Measurements from ENCODE around the gene CTIF.

CTIF gene

GRCh38 chr18:48836806-48837615, 298.2 kb downstream of the CTIF start:
- ChIA-PET POLR2A (no interaction called here), CTCF (no interaction called here)
- DNase-seq (ENCODE audit: low read depth, low spot score): no peak
- H3K4me3 ChIP-seq (ENCODE audit: low read depth, low read length): no peak overlapping the region
- TF ChIP-seq CTCF (IDR thresholded peaks at IDR 0.05; ENCODE audit: insufficient read depth, low read length, missing control alignments): no peak

GRCh38 chr18:48837676-48838075, 298.8 kb downstream of the CTIF start:
- DNase-seq (ENCODE audit: low read depth, low spot score): no peak
- ChIA-PET POLR2A (no interaction called here), CTCF (no interaction called here)
- no peak for TF ChIP-seq CTCF (IDR thresholded peaks at IDR 0.05; ENCODE audit: insufficient read depth, low read length, missing control alignments)
- H3K4me3 ChIP-seq (ENCODE audit: low read depth, low read length): no peak overlapping the region

GRCh38 chr18:48838166-48838775, 299.4 kb downstream of the CTIF start:
- no peak overlapping the region for H3K4me3 ChIP-seq (ENCODE audit: low read depth, low read length)
- ChIA-PET POLR2A (no interaction called here), CTCF (interaction anchor here (0.9 kb wide), 1 partner anchor 363 kb away, joined by 3 read pairs; no protein-coding TSS in a partner anchor)
- no peak for TF ChIP-seq CTCF (IDR thresholded peaks at IDR 0.05; ENCODE audit: insufficient read depth, low read length, missing control alignments)
- no peak for DNase-seq (ENCODE audit: low read depth, low spot score)

GRCh38 chr18:48838921-48839818, 300.3 kb downstream of the CTIF start:
- CTCF ChIA-PET: interaction anchor here (0.9 kb wide), 1 partner anchor 364 kb away, joined by 3 read pairs; no protein-coding TSS in a partner anchor
- POLR2A ChIA-PET: interaction anchor here (0.6 kb wide), 1 partner anchor 22 kb away, joined by 3 read pairs; no protein-coding TSS in a partner anchor
- DNase-seq (ENCODE audit: low read depth, low spot score): no peak
- TF ChIP-seq CTCF (IDR thresholded peaks at IDR 0.05; ENCODE audit: insufficient read depth, low read length, missing control alignments): no peak
- H3K4me3 ChIP-seq (ENCODE audit: low read depth, low read length): no peak overlapping the region

- no peak overlapping the region for H3K4me3 ChIP-seq (ENCODE audit: low read depth, low read length)
- CTCF ChIA-PET: no interaction called here
- no peak for DNase-seq (ENCODE audit: low read depth, low spot score)
- POLR2A ChIA-PET: no interaction called here
- no peak for TF ChIP-seq CTCF (IDR thresholded peaks at IDR 0.05; ENCODE audit: insufficient read depth, low read length, missing control alignments)
Observed at GRCh38 chr18:48839819-48840490, 301.1 kb downstream of the CTIF start.
